DMS 273 treated with DMSO at 0.1 percent for 48 hours (cell line): ENCODE results near the gene ZNF322.

Experiments used
- DNase-seq: peaks from one replicate; lab custom pipeline; 2025; lab: John Stamatoyannopoulos, UW

ZNF322 gene

DNA sequence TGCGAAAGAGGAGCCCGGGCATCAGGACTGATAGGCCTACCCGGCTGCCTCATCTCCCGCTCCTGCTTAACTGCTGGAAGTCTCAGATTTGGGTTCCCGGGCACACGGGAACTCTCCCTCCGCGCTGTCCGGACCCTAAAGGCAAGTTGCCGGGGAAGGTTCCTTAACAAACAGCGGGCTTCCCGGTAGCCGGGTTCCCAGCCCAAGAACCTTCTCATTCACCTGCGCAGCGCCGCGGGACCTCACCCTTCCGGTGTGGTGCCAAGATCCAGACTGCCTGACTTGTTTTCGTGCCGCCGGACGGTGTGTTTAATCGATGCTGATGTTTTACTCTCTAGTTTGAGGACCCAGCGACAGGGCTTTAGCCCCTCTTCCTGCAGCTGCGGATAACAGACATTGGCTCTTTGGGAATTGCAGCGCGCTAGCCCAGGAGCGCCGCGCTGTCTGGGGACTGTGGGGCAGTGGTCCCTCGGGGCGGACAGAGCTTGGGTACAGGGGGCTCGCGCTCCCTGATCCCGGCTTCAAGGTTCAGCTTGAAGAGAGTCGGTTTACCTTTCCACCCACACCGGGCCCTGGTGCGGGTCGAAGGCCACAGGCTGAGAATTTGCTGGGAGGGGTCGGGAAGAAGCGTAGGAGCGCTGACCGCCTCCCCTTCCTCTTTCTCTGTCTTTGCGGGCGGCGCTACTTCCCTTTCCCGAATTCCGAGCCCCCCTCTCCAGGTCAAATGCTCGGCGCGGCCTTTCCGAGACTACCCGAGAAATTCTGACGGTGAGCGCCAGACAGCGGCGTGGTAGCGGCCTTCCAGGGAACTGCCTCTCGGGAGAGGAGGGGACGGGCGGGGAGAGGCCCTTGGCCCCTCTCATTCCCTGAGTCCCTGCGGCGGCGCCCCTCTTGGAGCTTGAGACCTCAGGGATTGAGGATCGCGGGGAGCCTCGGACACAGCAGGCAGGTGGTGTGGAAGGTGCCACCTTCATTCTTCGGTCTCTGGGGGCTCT is 45.6 kb downstream of the ZNF322 start:
- DNase-seq, result no peak

DNA sequence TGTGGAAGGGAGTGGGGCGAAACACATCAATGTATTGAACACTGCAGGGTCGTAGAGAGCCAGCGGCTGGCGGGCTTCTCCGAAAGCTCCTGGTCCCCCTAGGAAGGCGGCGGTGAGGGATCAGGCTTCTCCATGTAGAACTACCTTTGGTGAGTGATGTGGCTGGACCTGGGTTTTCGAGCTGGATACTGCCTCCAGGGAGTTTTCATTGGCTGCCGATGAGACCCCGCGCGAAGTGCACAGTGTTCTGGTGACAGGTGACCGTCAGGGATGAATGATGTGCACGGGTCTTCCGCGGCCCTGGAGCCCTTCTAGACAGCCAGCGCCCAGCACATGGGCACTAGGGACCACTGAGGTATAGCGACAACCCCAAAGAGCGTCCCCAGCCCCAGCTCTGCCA is 46.3 kb downstream of the ZNF322 start:
- no peak for DNase-seq

DNA sequence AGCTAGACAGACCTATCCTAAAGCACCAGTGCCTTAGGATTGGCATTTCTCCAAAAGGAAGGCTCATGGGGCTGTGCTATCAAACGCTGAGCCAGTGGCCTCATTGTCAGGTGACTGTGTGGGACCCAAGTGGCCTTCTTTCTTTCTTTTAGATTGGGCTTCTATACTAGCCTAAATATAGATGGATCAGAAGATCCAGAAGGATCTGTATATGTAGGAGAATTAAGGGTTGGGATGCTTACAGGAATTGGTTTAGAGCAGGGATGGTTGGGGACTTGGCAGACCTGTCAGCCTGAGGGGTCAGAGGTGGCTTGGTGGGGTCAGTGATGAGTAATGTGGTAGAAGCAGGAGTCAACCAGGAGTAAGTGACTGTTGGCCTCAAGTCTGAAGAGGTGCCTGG is 47.9 kb downstream of the ZNF322 start:
- no peak for DNase-seq

DNA sequence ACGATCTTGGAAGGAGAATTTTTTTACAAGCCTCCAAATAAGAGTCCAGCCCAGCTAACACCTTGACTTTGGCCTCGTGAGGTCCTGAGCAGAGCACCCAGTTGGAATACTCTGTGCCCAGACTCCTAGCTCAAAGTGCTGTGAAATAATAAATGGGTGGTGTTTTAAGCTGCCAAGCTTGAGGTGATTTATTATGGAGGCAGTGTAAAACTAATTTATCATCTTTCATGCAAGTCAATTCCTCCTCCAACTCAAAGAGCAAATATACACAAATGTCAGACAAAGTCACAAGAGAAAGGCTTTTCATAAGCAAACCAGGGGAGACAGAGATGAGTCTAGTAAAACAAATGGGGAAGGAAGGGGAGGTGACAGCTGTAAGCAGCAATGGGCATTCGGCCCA is 50.1 kb downstream of the ZNF322 start:
- no peak for DNase-seq

DNA sequence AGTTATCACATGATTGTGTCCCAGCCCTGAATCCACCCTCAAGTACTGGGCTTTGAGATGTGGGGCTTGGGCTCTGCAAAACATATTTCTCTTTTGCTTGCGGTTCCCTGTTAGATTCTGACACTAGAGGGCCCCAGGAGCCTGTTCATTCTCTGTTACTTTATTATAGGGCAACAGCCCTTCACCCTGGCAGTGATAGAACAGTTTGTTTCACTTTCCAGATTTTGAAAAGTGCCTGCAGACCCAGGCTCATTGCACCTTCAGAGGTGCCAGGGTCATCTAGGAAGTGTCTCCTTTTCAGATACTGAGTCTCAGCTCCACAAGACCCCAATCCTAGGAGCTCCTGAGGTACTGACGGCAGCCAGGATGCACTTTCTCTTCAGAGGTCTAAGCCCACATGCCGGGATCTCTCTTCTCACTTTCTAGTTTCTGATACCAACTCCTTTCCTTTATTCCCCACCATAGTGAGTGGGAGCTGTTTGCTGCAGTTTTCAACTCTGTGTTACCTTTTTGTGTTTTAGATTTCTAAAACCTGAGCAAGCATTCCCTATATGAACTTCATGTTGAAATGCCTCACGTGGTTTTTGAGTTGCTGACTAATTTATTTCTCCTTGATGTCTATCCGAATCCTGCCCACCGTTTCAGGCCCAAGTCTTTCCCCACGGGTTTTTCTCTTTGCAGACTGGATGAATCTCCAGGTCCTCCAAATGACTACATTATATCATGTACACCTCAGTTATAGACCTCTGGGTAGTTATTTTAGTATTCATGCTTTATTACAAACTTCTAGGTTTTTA is 51.9 kb downstream of the ZNF322 start:
- peak; percentile 47 for DNase-seq

DNA sequence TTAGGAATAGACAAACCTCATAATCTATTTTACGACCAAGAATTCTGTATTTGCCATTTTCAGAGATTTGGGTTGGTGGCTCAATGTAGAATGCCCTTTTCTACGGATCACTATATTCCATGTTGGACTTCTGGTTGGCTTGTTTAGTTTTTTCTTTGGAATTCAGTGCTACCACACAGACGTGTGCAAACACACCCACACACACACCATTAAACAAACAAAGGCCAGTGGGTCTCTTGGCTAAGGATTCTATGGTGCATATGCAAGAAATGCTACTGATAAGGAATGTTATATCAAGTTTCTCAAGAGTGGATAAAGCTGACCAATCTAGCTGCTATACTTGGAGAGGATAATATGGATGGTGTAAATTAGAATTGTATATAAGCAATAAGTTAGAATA is 54.7 kb downstream of the ZNF322 start:
- DNase-seq, result no peak

DNA sequence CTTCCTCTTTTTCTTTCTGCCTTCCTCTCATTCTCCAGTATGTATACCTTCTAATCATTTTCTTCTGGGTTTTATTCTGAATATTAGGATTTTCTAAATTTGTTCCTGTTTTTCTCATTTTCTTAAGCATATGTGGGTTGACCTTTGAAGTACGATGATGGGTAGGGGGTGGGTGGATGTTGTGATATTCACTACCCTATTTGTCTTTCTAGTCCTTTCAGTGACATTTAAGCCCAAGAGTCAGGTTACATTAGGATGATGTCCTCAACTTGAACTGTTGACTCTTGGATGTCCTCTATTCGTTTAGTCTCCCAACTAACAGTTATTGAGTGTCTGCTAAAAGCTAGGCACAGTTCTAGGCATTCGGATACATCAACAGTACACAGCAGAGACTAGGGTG is 55.5 kb downstream of the ZNF322 start:
- DNase-seq, result no peak

DNA sequence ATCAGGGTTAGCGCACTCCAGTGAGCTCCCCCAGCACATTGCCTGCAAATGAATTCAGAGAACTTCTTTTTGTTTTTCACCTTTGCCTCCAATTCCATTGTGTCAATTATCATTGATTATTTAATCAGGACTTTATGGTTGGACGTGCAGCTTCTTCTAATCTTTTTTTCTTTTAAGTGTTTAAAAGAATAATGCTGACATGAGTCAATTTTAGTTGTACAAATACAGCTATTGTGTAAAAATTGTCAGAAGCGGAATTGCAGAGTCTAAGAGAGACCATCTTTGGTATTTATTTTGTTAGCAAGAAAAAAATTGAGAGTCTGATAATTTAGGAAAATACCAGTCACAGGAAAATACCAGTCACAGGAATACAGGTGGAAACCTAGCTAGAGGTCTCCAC is 57.3 kb downstream of the ZNF322 start:
- no peak for DNase-seq

DNA sequence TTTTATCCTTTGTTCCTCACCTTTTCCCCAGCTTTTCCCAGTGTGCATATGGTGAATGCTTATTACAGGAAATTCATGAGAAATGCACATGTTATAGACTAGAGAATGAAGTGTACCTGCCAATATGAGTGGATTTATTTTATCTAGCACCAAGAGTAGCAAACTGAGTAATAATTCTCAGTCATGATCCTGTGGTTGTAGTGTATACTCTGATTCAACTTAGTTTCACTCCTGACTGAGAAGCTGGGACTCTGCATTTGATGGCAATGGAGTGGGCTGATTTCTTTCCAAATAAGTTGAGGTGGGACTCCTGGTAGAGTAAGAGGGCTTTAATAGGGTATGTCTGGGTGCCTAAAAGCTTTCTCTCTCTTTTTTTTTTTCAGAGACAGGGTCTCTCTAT is 58.8 kb downstream of the ZNF322 start:
- DNase-seq, result no peak

DNA sequence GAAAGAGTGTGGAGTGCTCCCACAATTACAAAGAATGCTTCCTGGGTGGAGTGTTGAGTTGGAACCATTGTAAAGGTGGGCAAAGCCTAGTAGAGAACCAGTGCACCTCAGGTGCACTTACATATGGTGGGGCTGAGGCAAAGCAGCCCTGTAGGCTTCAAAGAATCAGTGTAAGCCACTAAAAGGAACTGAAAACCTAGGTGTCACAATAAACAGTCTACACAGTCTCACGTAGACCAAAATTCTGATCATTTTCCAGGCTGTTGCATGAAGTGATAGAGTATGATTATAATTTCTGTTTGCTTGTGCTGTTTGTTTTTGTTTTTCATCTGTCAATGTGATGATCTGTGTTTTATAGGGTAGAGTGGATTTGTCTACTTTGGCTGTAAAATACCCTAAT is 60.0 kb downstream of the ZNF322 start:
- no peak for DNase-seq

DNA sequence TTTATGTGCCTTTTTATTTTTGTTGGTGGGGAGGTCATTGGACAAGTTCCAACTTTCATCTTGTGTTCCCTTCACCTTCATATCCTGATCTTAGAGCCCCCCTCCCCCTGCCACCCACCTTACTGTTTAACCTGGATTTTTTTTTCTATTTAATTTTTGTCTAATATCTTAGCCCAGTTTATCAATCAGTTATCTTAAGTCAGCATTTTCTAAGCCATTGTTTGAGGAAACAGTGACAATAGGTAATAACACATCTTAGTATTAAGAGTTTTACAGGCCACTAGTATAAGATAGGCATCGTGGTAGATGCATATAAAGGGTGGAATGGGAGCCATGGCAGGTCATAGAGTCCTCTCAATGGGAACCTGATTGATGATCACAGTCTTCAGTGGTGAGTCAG is 60.4 kb downstream of the ZNF322 start:
- DNase-seq, result no peak

DNA sequence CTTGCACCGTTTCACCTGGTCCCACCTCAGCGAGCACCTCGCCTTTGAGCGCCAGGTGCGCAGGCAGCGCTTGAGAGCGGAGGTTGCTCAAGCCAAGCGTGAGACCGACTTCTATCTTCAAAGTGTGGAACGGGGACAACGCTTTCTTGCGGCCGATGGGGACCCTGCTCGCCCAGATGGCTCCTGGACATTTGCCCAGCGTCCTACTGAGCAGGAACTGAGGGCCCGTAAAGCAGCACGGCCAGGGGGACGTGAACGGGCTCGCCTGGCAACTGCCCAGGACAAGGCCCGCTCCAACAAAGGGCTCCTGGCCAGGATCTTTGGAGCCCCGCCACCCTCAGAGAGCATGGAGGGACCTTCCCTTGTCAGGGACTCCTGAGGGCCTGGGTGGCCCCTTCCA is 61.3 kb downstream of the ZNF322 start:
- DNase-seq, result no peak

DNA sequence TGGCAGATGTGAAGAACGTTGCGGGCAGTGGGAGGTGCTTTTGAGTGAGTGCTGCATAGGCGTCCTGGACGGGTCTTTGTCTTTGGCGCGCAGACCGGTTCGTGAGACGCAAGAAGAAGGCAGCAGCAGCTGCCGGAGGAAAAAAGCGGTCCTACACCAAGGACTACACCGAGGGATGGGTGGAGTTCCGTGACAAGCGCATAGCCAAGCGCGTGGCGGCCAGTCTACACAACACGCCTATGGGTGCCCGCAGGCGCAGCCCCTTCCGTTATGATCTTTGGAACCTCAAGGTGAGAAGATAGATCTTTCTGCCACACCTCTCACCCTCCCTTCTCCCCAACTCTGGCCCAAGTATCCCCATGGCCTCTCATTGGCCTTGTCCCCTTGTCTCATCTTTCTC is 61.7 kb downstream of the ZNF322 start:
- DNase-seq, result no peak

DNA sequence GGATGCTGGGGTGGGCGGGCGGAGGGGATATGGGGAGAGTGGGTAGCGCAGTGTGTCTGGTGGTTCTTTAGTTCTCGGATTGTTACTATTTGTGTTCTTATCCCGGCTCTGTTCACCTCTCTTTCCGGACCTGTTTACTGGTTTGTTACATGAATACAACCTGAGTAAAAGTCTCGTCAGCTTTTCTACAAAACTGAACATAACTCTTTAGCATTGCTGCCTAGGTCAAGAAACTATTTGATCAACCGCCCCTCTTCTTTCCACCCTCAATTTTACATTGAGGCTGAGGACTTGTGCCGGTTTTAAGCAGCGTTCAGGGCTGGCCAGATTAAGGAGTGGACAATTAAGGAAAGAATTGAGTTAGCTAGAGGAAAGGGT is 62.2 kb downstream of the ZNF322 start:
- DNase-seq, result no peak

DNA sequence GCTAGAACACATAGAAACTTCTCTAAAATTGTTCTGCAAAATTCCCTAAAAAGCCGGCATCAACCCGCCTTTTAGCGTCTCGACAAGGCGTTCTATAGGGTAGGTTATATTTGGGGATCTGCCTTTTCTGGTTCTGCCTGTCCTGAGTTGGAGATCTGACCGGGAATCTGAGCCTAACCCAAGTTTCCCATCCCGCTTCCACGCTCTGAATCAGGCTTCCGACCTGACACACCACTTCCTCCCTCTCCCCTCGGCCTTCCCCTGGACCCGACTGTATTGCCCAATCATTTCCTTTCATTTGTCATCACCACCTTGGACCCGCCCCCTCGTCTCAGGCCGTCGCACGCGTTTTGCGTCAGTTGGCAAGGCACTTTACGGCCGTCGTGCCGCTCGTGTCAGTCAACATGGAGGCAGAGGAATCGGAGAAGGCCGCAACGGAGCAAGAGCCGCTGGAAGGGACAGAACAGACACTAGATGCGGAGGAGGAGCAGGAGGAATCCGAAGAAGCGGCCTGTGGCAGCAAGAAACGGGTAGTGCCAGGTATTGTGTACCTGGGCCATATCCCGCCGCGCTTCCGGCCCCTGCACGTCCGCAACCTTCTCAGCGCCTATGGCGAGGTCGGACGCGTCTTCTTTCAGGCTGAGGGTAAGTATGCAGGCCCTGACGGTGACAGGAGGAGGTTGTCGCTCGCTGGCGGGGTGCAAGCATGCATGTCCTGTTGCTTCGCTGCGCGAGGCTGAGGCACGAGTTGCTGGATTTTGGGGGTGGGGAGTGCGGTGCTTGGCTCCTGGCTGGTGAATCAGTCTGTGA is 62.8 kb downstream of the ZNF322 start, which contains the start of gene ABT1:
ABT1 (plus strand) TSS at position 375 of the 810 bp plus-strand sequence; CDS start at position 405, 30 bp downstream.
- DNase-seq, result peak; percentile 97

DNA sequence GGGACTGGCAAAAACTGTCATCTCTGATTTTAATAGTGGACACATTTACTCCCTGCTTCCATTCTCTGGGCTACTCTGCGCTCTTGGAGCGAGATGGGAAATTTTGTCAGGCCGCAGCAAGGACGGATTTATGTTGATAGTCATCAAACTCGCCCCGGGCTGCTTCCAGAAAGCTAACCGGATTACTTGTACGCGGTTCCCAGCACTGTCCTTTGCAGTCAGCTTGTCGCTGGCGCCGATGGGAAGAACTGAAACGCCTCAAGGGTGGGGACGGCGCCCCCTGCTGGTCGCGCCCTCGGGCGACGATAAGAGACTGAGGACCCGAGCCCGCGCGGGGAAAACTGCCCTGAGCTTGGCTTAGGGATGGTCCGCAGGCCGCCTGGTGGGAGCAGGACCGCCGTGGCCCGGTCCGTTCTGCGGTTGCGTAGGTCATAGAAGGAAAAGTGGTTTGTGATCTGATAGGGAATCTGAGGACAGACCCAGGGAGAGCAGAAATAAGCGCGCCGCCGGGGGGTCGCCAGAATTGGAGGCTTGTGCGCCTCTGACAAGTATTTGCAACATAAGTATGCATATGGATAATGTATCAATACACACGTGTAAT is 63.8 kb downstream of the ZNF322 start:
- DNase-seq, result peak; percentile 84

DNA sequence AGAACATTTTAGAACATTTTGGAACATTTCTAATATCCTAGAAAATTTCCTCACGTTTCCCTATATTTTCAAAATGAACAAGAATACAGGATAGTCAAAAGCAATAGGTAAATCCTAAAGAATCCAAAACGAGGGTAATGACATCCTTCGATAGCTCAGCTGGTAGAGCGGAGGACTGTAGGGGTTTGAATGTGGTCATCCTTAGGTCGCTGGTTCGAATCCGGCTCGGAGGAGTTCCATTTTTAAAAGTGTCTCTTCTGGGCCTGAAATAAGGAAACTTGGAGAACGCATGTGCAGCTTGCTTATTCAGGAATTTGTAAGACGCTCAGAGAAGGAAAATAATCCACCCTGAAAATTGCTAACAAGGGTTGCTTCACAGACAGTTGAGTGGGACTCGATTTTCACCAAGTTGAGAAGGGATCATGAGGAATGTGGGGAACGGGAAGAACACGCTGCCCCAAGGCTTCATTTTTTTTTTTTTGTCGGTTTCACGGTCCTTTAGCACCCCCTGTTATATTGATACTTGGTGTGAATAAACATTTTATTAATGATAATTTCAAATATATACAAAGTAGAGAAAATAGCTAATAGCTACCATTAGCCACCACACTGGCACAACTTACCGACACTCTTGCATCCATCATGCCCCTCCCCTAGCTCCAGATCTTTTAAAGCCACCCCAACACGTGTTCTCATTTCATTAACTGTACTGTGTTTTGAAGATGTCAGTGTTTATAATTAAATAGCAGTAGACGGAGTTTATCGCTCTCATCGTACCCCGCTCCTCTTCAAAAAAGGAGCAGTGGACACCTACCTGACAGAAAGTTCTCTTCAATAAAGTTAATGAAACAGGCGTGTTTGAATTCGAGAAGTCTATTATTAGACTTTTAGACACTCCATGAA is 64.6 kb downstream of the ZNF322 start:
- DNase-seq, result peak; percentile 79

DNA sequence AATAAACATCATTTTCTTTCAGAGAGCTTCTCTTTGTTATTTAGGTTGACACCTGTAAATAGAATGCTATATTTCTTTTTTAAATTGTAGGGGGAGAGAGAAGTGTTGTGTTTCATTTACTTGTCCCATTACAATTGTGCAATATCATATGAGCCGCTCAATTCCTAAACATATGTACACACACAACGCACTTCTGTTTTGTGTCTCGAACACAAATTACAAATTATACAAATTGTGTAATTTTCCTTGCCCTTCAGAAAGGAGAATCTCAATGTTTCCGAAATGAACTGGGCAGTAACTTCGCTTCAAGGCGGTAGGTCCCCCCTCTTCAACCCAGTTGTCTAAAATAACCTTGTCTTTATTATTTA is 65.4 kb downstream of the ZNF322 start:
- no peak for DNase-seq

DNA sequence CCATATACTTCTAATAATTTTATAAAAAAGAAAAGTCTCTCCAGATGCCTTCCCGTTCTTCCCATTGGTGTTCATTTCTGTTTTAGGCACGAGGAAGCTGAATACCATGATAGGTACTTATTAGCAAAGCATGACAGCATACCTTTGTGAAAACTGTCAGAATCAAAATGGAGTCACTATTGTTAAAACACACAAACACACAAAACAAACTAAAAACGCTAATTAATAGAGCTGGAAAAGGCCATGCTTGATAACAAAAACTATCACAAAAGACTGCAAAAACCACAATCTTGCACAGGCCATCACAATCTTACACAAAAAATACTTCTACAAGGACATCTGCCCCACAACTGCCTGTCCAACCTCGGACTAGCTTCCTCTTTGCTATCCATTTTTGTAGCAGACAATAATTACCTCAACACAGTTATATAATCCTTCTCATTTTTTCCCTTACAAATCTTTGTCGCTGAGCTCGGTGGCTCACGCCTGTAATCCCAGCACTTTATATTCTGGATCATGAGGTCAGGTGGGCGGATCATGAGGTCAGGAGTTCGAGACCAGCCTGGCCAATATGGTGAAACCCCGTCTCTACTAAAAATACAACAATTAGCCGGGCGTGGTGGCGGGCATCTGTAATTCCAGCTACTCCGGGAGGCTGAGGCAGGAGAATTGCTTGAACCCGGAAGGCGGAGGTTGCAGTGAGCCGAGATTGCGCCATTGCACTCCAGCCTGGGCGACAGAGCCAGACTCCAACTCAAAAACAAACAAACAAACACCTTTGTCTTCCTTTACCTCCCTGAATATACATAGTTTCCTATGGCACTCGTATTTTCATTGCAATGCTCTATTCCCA is 66.0 kb downstream of the ZNF322 start:
- no peak for DNase-seq

DNA sequence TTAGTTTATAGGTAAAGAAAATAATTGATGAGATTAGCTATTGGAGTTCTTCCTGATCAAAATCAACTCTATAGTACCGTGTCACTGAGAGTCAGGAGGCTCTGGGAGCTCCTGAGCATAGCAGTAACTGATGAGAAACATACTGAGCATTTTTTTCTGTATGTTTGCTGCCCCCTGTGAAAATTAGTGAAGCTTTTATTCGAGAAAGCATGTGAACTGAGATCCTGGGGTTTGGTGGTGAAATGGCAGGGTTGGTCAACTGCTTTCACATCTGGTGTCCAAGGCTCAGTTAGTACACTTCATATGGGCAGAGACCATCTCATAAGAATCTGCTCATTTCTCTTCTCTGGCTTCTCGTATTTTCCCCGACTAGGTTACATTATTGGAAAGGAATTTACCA is 66.9 kb downstream of the ZNF322 start:
- DNase-seq, result peak; percentile 1
